ENCODE measurements around the gene AMH. TPM values are rescaled to one million over a fixed set of nuclear protein-coding genes. Genes with fewer than 3 reads are reported as not detected.

AMH gene
- total RNA-seq, 1 experiment from 2014 or later = 21.9 TPM

DNA sequence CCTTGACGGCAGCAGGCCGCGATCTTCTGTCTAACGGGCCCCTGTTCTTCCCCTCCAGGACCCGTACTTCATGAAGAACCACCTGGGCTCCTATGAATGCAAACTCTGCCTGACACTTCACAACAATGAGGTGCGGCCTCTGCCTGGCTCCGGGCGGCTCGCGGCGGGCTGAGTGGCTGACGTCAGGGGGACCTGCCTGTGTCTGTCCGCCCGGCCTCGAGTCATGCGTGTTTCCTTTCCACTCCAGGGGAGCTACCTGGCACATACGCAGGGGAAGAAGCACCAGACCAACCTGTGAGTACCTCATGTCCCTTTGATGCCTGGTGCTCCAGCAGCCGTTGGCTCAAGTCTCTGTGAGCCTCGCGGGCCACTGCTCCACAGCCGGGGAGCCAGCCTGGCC lies 4.6 kb upstream of the AMH start:
- TF ChIP-seq, protein P1, sequence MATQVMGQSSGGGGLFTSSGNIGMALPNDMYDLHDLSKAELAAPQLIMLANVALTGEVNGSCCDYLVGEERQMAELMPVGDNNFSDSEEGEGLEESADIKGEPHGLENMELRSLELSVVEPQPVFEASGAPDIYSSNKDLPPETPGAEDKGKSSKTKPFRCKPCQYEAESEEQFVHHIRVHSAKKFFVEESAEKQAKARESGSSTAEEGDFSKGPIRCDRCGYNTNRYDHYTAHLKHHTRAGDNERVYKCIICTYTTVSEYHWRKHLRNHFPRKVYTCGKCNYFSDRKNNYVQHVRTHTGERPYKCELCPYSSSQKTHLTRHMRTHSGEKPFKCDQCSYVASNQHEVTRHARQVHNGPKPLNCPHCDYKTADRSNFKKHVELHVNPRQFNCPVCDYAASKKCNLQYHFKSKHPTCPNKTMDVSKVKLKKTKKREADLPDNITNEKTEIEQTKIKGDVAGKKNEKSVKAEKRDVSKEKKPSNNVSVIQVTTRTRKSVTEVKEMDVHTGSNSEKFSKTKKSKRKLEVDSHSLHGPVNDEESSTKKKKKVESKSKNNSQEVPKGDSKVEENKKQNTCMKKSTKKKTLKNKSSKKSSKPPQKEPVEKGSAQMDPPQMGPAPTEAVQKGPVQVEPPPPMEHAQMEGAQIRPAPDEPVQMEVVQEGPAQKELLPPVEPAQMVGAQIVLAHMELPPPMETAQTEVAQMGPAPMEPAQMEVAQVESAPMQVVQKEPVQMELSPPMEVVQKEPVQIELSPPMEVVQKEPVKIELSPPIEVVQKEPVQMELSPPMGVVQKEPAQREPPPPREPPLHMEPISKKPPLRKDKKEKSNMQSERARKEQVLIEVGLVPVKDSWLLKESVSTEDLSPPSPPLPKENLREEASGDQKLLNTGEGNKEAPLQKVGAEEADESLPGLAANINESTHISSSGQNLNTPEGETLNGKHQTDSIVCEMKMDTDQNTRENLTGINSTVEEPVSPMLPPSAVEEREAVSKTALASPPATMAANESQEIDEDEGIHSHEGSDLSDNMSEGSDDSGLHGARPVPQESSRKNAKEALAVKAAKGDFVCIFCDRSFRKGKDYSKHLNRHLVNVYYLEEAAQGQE (IDR thresholded peaks at IDR 0.05; ENCODE audit: insufficient read depth in 1 of 2, low read depth in 2 of 2, low read length in 1 of 2) = no peak
- no peak for TF ChIP-seq SIN3A (IDR thresholded peaks at IDR 0.05; ENCODE audit: borderline replicate concordance, insufficient read depth, low read depth, low read length)
- no peak for TF ChIP-seq TCF7L2 (IDR thresholded peaks at IDR 0.05; ENCODE audit: low read depth, low read length)
- TF ChIP-seq, protein P2, sequence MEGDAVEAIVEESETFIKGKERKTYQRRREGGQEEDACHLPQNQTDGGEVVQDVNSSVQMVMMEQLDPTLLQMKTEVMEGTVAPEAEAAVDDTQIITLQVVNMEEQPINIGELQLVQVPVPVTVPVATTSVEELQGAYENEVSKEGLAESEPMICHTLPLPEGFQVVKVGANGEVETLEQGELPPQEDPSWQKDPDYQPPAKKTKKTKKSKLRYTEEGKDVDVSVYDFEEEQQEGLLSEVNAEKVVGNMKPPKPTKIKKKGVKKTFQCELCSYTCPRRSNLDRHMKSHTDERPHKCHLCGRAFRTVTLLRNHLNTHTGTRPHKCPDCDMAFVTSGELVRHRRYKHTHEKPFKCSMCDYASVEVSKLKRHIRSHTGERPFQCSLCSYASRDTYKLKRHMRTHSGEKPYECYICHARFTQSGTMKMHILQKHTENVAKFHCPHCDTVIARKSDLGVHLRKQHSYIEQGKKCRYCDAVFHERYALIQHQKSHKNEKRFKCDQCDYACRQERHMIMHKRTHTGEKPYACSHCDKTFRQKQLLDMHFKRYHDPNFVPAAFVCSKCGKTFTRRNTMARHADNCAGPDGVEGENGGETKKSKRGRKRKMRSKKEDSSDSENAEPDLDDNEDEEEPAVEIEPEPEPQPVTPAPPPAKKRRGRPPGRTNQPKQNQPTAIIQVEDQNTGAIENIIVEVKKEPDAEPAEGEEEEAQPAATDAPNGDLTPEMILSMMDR (IDR thresholded peaks at IDR 0.05) = no peak
- no peak for TF ChIP-seq POLR2AphosphoS5 (IDR thresholded peaks at IDR 0.05; ENCODE audit: low read depth, low read length)
- no TSS peak for BruUV-seq (replicated peaks)
- H3K4me3 ChIP-seq (ENCODE audit: low read depth in 2 of 2, low read length in 2 of 2) = no peak overlapping the region
- ATAC-seq (no peak), DNase-seq (ENCODE audit: low read depth, low spot score) (no peak)
- CTCF ChIA-PET = no interaction called here
- POLR2A ChIA-PET = no interaction called here
- H3K36me3 ChIP-seq (ENCODE audit: control insufficient read depth, insufficient read depth, low read length) = no peaks in the 10 kb centered on the region
- H3K9me3 ChIP-seq (ENCODE audit: control insufficient read depth, insufficient read depth, low read depth, low read length) = no peaks in the 10 kb centered on the region
- in situ Hi-C loops (cut with HindIII; ENCODE audit: low pct_unique_long_range_greater_than_20kb, low sequenced_read_pairs) = no loop called here
- H3K27me3 ChIP-seq (ENCODE audit: control insufficient read depth, insufficient read depth, low read length) = no peaks in the 10 kb centered on the region
- no peak overlapping the region for H3K27ac ChIP-seq (ENCODE audit: low read length)
- H3K4me1 ChIP-seq (ENCODE audit: control insufficient read depth, insufficient read depth, low read length) = peaks cover 26% of the 10 kb centered on the region
- intact Hi-C loops (cut with micrococcal nuclease; ENCODE audit: unreplicated experiment) = no loop called here

DNA sequence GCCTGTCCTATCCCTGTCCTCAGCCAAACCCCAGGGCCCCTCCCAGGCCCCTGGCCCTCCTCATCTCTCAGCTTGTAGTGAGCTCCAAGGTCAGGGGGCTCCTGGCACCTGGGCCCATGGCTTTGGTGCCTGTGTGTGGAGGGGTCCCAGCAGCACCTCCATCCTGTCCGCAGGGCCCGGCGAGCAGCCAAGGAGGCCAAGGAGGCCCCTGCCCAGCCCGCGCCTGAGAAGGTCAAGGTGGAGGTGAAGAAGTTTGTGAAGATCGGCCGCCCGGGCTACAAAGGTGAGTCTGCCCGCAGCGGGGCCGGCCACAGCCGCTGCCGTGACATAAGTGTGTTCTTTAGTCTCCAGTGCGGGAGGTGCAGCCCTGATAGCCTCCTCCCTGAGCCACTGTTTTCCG lies 3.9 kb upstream of the AMH start:
- H3K27me3 ChIP-seq (ENCODE audit: control insufficient read depth, insufficient read depth, low read length) = no peaks in the 10 kb centered on the region
- TF ChIP-seq, protein P1 (IDR thresholded peaks at IDR 0.05; ENCODE audit: insufficient read depth in 1 of 2, low read depth in 2 of 2, low read length in 1 of 2) = no peak
- TF ChIP-seq SIN3A (IDR thresholded peaks at IDR 0.05; ENCODE audit: borderline replicate concordance, insufficient read depth, low read depth, low read length) (no peak), POLR2AphosphoS5 (IDR thresholded peaks at IDR 0.05; ENCODE audit: low read depth, low read length) (no peak), TCF7L2 (IDR thresholded peaks at IDR 0.05; ENCODE audit: low read depth, low read length) (no peak)
- TF ChIP-seq, protein P2 (IDR thresholded peaks at IDR 0.05) = no peak
- H3K27ac ChIP-seq (ENCODE audit: low read length) = no peak overlapping the region
- peaks cover 26% of the 10 kb centered on the region for H3K4me1 ChIP-seq (ENCODE audit: control insufficient read depth, insufficient read depth, low read length)
- no TSS peak for BruUV-seq (replicated peaks)
- POLR2A ChIA-PET = no interaction called here
- no peak overlapping the region for H3K4me3 ChIP-seq (ENCODE audit: low read depth in 2 of 2, low read length in 2 of 2)
- ATAC-seq = no peak
- CTCF ChIA-PET = no interaction called here
- in situ Hi-C loops (cut with HindIII; ENCODE audit: low pct_unique_long_range_greater_than_20kb, low sequenced_read_pairs) = no loop called here
- H3K9me3 ChIP-seq (ENCODE audit: control insufficient read depth, insufficient read depth, low read depth, low read length) = no peaks in the 10 kb centered on the region
- H3K36me3 ChIP-seq (ENCODE audit: control insufficient read depth, insufficient read depth, low read length) = no peaks in the 10 kb centered on the region
- intact Hi-C loops (cut with micrococcal nuclease; ENCODE audit: unreplicated experiment) = no loop called here
- DNase-seq (ENCODE audit: low read depth, low spot score) = no peak
